GM19238 (cell line): ENCODE data around the gene UVRAG.
"Not testable (repeated sequence)": the region's sequence is repeated elsewhere in the genome, so short reads cannot be mapped to it uniquely, and the experiment has no call there.

Source experiments
- DNase-seq: peaks from one replicate; pipeline ENCODE4 v3.0.0; 2011; ENCODE audit warnings: low spot score; ENCODE audit not compliant: insufficient read length

The UVRAG gene

GRCh38 chr11:76060475-76061036, 245.5 kb downstream of the UVRAG start:
- not testable (repeated sequence) for DNase-seq

GRCh38 chr11:76062733-76063132, 247.7 kb downstream of the UVRAG start:
- peak; percentile 37 for DNase-seq

- no peak for DNase-seq
These were observed 249.2 kb downstream of the UVRAG start for GRCh38 chr11:76064192-76064591.

GRCh38 chr11:76067099-76067498, 252.1 kb downstream of the UVRAG start:
- no peak for DNase-seq

GRCh38 chr11:76069001-76069400, 254.0 kb downstream of the UVRAG start:
- no peak for DNase-seq

GRCh38 chr11:76071090-76071489, 256.1 kb downstream of the UVRAG start:
- DNase-seq = no peak

GRCh38 chr11:76073724-76074123, 258.7 kb downstream of the UVRAG start:
- DNase-seq = no peak

- no peak for DNase-seq
These were observed 259.4 kb downstream of the UVRAG start for GRCh38 chr11:76074148-76075095.

- DNase-seq = no peak
These were observed 260.7 kb downstream of the UVRAG start for GRCh38 chr11:76075716-76076115.

- DNase-seq = not testable (repeated sequence)
These were observed 261.2 kb downstream of the UVRAG start for GRCh38 chr11:76076253-76076652.

- DNase-seq = no peak
These were observed 261.7 kb downstream of the UVRAG start for GRCh38 chr11:76076749-76077148.

GRCh38 chr11:76077575-76078150, 262.7 kb downstream of the UVRAG start:
- DNase-seq = no peak

- not testable (repeated sequence) for DNase-seq
These were observed 266.1 kb downstream of the UVRAG start for GRCh38 chr11:76081084-76081483.

- DNase-seq = no peak
These were observed 268.8 kb downstream of the UVRAG start for GRCh38 chr11:76083563-76084451.

- DNase-seq = no peak
These were observed 270.3 kb downstream of the UVRAG start for GRCh38 chr11:76085270-76085669.

GRCh38 chr11:76086743-76087635, 272.0 kb downstream of the UVRAG start:
- DNase-seq = no peak

GRCh38 chr11:76087749-76088148, 272.7 kb downstream of the UVRAG start:
- DNase-seq = no peak

GRCh38 chr11:76088511-76088910, 273.5 kb downstream of the UVRAG start:
- no peak for DNase-seq

- no peak for DNase-seq
These were observed 275.2 kb downstream of the UVRAG start for GRCh38 chr11:76090174-76090573.

GRCh38 chr11:76090821-76091220, 275.8 kb downstream of the UVRAG start:
- no peak for DNase-seq
